Stimulated activated naive B cell treated with anti-CD40 and anti-IgM and Interleukin-4, amounts not matched to agents 10 μg/mL and 1 μg/mL and 100 μg/mL, for 72 hours (primary cell): ENCODE data around the gene LY86.

Experiments
- ATAC-seq, 2 donors: fragments of 150-1000 bp; cut with Tn5 transposase; replicated peaks; 2 replicates each; pipeline ENCODE4 v1.10.0; 2021; ENCODE audit warnings: moderate library complexity in 1 of 2
- DNase-seq: peaks from one replicate; pipeline ENCODE4 v3.0.0; 2021
- H3K27ac Mint-ChIP-seq: one replicate; pipeline ENCODE4 v1.8.0; 2022; ENCODE audit warnings: mild to moderate bottlenecking, mixed read lengths
- H3K27me3 Mint-ChIP-seq, 2 donors: one replicate each; pipeline ENCODE4 v1.8.0; 2022; ENCODE audit warnings: mixed read lengths in 2 of 2
- H3K36me3 Mint-ChIP-seq, 2 donors: one replicate each; pipeline ENCODE4 v1.8.0; 2022; ENCODE audit warnings: mixed read lengths in 2 of 2, mild to moderate bottlenecking in 1 of 2
- H3K4me1 Mint-ChIP-seq, 2 donors: one replicate each; pipeline ENCODE4 v1.8.0; 2022; ENCODE audit warnings: mixed read lengths in 2 of 2, mild to moderate bottlenecking in 1 of 2
- H3K4me3 Mint-ChIP-seq, 2 donors: one replicate each; pipeline ENCODE4 v1.8.0; 2022; ENCODE audit warnings: mild to moderate bottlenecking in 2 of 2, mixed read lengths in 2 of 2, moderate library complexity in 1 of 2
- H3K9me3 Mint-ChIP-seq, 2 donors: one replicate each; pipeline ENCODE4 v1.8.0; 2022; ENCODE audit warnings: mixed read lengths in 2 of 2, mild to moderate bottlenecking in 1 of 2

LY86 gene

GRCh38 chr6:6560909-6561308 is 27.6 kb upstream of the LY86 start:
- peaks cover 15 to 16% of the 10 kb centered on the region in 2 donors for H3K4me1 Mint-ChIP-seq
- no peaks in the 10 kb centered on the region for H3K27me3 Mint-ChIP-seq
- peaks cover 5 to 7% of the 10 kb centered on the region in 2 donors for H3K9me3 Mint-ChIP-seq

GRCh38 chr6:6564154-6564553 is 24.4 kb upstream of the LY86 start:
- no peak overlapping the region for H3K4me3 Mint-ChIP-seq
- H3K4me1 Mint-ChIP-seq, result peaks cover 8 to 12% of the 10 kb centered on the region in 2 donors
- ATAC-seq (no peak), DNase-seq (no peak)
- H3K36me3 Mint-ChIP-seq, result peaks cover 6 to 18% of the 10 kb centered on the region in 2 donors
- no peak overlapping the region for H3K27ac Mint-ChIP-seq
- H3K27me3 Mint-ChIP-seq, result no peaks in the 10 kb centered on the region
- H3K9me3 Mint-ChIP-seq, result peaks cover 5 to 7% of the 10 kb centered on the region in 2 donors

More at GRCh38 chr6:6560909-6561308, 27.6 kb upstream of the LY86 start:
- no peak for DNase-seq
- Mint-ChIP-seq H3K27ac (no peak overlapping the region), H3K4me3 (no peak overlapping the region), H3K36me3 (peaks cover 3 to 11% of the 10 kb centered on the region in 2 donors)
- ATAC-seq, result no peak

- H3K36me3 Mint-ChIP-seq, result peaks cover 6 to 18% of the 10 kb centered on the region in 2 donors
- DNase-seq (no peak), ATAC-seq (no peak)
- H3K9me3 Mint-ChIP-seq, result peaks cover 5 to 7% of the 10 kb centered on the region in 2 donors
- peaks cover 8 to 11% of the 10 kb centered on the region in 2 donors for H3K4me1 Mint-ChIP-seq
- H3K27me3 Mint-ChIP-seq, result no peaks in the 10 kb centered on the region
- H3K27ac Mint-ChIP-seq, result no peak overlapping the region
- H3K4me3 Mint-ChIP-seq, result no peak overlapping the region
These were observed 23.5 kb upstream of the LY86 start for GRCh38 chr6:6565069-6565468.

- Mint-ChIP-seq H3K36me3 (peaks cover 6 to 18% of the 10 kb centered on the region in 2 donors), H3K4me1 (peaks cover 8% of the 10 kb centered on the region in 2 donors), H3K27me3 (no peaks in the 10 kb centered on the region), H3K4me3 (no peak overlapping the region), H3K9me3 (peaks cover 5 to 8% of the 10 kb centered on the region in 2 donors), H3K27ac (no peak overlapping the region)
- DNase-seq, result no peak
- ATAC-seq, result no peak
These were observed 23.0 kb upstream of the LY86 start for GRCh38 chr6:6565488-6565887.

GRCh38 chr6:6566766-6567165 is 21.8 kb upstream of the LY86 start:
- H3K4me3 Mint-ChIP-seq, result no peak overlapping the region
- H3K4me1 Mint-ChIP-seq, result peaks cover 8 to 10% of the 10 kb centered on the region in 2 donors
- no peak overlapping the region for H3K27ac Mint-ChIP-seq
- H3K27me3 Mint-ChIP-seq, result no peaks in the 10 kb centered on the region
- ATAC-seq (no peak), DNase-seq (no peak)
- H3K36me3 Mint-ChIP-seq, result peaks cover 6 to 18% of the 10 kb centered on the region in 2 donors
- H3K9me3 Mint-ChIP-seq, result peaks cover 5 to 9% of the 10 kb centered on the region in 2 donors

- no peak for DNase-seq
- no peaks in the 10 kb centered on the region for H3K27me3 Mint-ChIP-seq
- H3K4me1 Mint-ChIP-seq, result peaks cover 3% of the 10 kb centered on the region in 2 donors
- no peak overlapping the region for H3K4me3 Mint-ChIP-seq
- peaks cover under 1 to 3% of the 10 kb centered on the region in 2 donors for H3K9me3 Mint-ChIP-seq
- H3K36me3 Mint-ChIP-seq, result peaks cover 6 to 14% of the 10 kb centered on the region in 2 donors
- ATAC-seq, result no peak
- no peak overlapping the region for H3K27ac Mint-ChIP-seq
These were observed 19.3 kb upstream of the LY86 start for GRCh38 chr6:6569096-6569810.

GRCh38 chr6:6569811-6570164 is 18.7 kb upstream of the LY86 start:
- H3K4me1 Mint-ChIP-seq, result peaks cover 0 to 1% of the 10 kb centered on the region in 2 donors
- H3K27ac Mint-ChIP-seq, result no peak overlapping the region
- peaks cover 9 to 20% of the 10 kb centered on the region in 2 donors for H3K36me3 Mint-ChIP-seq
- no peak for DNase-seq
- no peaks in the 10 kb centered on the region for H3K27me3 Mint-ChIP-seq
- H3K4me3 Mint-ChIP-seq, result no peak overlapping the region
- ATAC-seq, result no peak
- peaks cover 4% of the 10 kb centered on the region in 2 donors for H3K9me3 Mint-ChIP-seq

- Mint-ChIP-seq H3K36me3 (peaks cover 9 to 17% of the 10 kb centered on the region in 2 donors), H3K27ac (no peak overlapping the region), H3K27me3 (no peaks in the 10 kb centered on the region), H3K4me3 (no peak overlapping the region), H3K4me1 (peaks cover 0 to 1% of the 10 kb centered on the region in 2 donors), H3K9me3 (peaks cover 4% of the 10 kb centered on the region in 2 donors)
- ATAC-seq, result no peak
- no peak for DNase-seq
These were observed 17.4 kb upstream of the LY86 start for GRCh38 chr6:6570929-6571671.

- H3K4me3 Mint-ChIP-seq, result no peak overlapping the region
These were observed 13.4 kb upstream of the LY86 start for GRCh38 chr6:6575143-6575542.

GRCh38 chr6:6577735-6578134 is 10.8 kb upstream of the LY86 start:
- ATAC-seq (no peak), DNase-seq (no peak)
- Mint-ChIP-seq H3K27ac (no peak overlapping the region), H3K4me1 (peaks cover 16 to 17% of the 10 kb centered on the region in 2 donors), H3K27me3 (no peaks in the 10 kb centered on the region), H3K36me3 (peaks cover 16 to 27% of the 10 kb centered on the region in 2 donors), H3K9me3 (peaks cover 11 to 13% of the 10 kb centered on the region in 2 donors), H3K4me3 (no peak overlapping the region)

More at GRCh38 chr6:6575143-6575542, 13.4 kb upstream of the LY86 start:
- ATAC-seq (no peak), DNase-seq (no peak)
- H3K9me3 Mint-ChIP-seq, result peaks cover 9 to 13% of the 10 kb centered on the region in 2 donors
- H3K27ac Mint-ChIP-seq, result no peak overlapping the region
- no peaks in the 10 kb centered on the region for H3K27me3 Mint-ChIP-seq
- peaks cover 12 to 20% of the 10 kb centered on the region in 2 donors for H3K36me3 Mint-ChIP-seq
- peaks cover 14 to 15% of the 10 kb centered on the region in 2 donors for H3K4me1 Mint-ChIP-seq

GRCh38 chr6:6579281-6579680 is 9.2 kb upstream of the LY86 start:
- H3K36me3 Mint-ChIP-seq, result peaks cover 13 to 22% of the 10 kb centered on the region in 2 donors
- H3K4me1 Mint-ChIP-seq, result peaks cover 22 to 25% of the 10 kb centered on the region in 2 donors
- peaks cover 12 to 13% of the 10 kb centered on the region in 2 donors for H3K9me3 Mint-ChIP-seq
- ATAC-seq (peak in 1 of 2 donors; percentile 34), DNase-seq (no peak)
- H3K4me3 Mint-ChIP-seq, result no peak overlapping the region
- H3K27me3 Mint-ChIP-seq, result no peaks in the 10 kb centered on the region
- H3K27ac Mint-ChIP-seq, result peak overlapping the region; percentile 59

- H3K27ac Mint-ChIP-seq, result no peak overlapping the region
- ATAC-seq, result no peak
These were observed 8.2 kb upstream of the LY86 start for GRCh38 chr6:6580225-6580856.

GRCh38 chr6:6581054-6581453 is 7.5 kb upstream of the LY86 start:
- Mint-ChIP-seq H3K4me3 (no peak overlapping the region), H3K27me3 (no peaks in the 10 kb centered on the region), H3K27ac (no peak overlapping the region), H3K4me1 (peaks cover 28 to 35% of the 10 kb centered on the region in 2 donors), H3K9me3 (peaks cover 9 to 10% of the 10 kb centered on the region in 2 donors), H3K36me3 (peaks cover 10 to 17% of the 10 kb centered on the region in 2 donors)
- DNase-seq (no peak), ATAC-seq (no peak)

More at GRCh38 chr6:6580225-6580856, 8.2 kb upstream of the LY86 start:
- DNase-seq, result no peak
- Mint-ChIP-seq H3K9me3 (peaks cover 9 to 10% of the 10 kb centered on the region in 2 donors), H3K4me3 (no peak overlapping the region), H3K36me3 (peaks cover 10 to 17% of the 10 kb centered on the region in 2 donors), H3K27me3 (no peaks in the 10 kb centered on the region), H3K4me1 (peaks cover 28 to 35% of the 10 kb centered on the region in 2 donors)

- Mint-ChIP-seq H3K9me3 (peaks cover 8 to 9% of the 10 kb centered on the region in 2 donors), H3K27ac (no peak overlapping the region), H3K27me3 (no peaks in the 10 kb centered on the region), H3K4me1 (peaks cover 34 to 43% of the 10 kb centered on the region in 2 donors), H3K4me3 (no peak overlapping the region), H3K36me3 (peaks cover 10 to 17% of the 10 kb centered on the region in 2 donors)
- ATAC-seq (no peak), DNase-seq (no peak)
These were observed 6.4 kb upstream of the LY86 start for GRCh38 chr6:6582131-6582530.
